MG63 (cell line): ENCODE results near the gene DBF4B. TPM values are rescaled to one million over a fixed set of nuclear protein-coding genes. Genes with fewer than 3 reads are reported as not detected.

Source experiments
- DNase-seq: peaks from one replicate; pipeline ENCODE4 v3.0.0-alpha.2; 2020
- H3K27me3 ChIP-seq: fragments of 250-450 bp; sonication (Bioruptor Pico); 2 replicates; pipeline ENCODE4 v1.5.1; 2020; ENCODE audit warnings: mild to moderate bottlenecking, moderate library complexity
- H3K36me3 ChIP-seq: fragments of 250-450 bp; sonication (Bioruptor Pico); 2 replicates; pipeline ENCODE4 v1.5.1; 2020; ENCODE audit warnings: mild to moderate bottlenecking, moderate library complexity
- H3K4me3 ChIP-seq: fragments of 250-450 bp; sonication (Bioruptor Pico); 2 replicates; pipeline ENCODE4 v1.5.1; 2020; ENCODE audit warnings: mild to moderate bottlenecking, moderate library complexity
- H3K9me3 ChIP-seq: fragments of 250-450 bp; sonication (Bioruptor Pico); 2 replicates; pipeline ENCODE4 v1.5.1; 2020; ENCODE audit warnings: mild to moderate bottlenecking, moderate library complexity
- total RNA-seq: library from RNA; depleted of rRNA; stranded (reverse); fragments of >200 nt; shearing (Covaris generic); gene quantifications from 2 replicates; pipeline ENCODE4 v1.2.3, GENCODE V29; 2014; ENCODE audit warnings: low replicate concordance

Gene DBF4B
- total RNA-seq, 1 experiment from 2014 or later = 11.1 TPM

GRCh38 chr17:44768505-44769142 is 60.2 kb downstream of the DBF4B start:
- no peak overlapping the region for H3K4me3 ChIP-seq
- H3K36me3 ChIP-seq = no peaks in the 10 kb centered on the region
- H3K27me3 ChIP-seq = peaks cover 7% of the 10 kb centered on the region
- H3K9me3 ChIP-seq = no peaks in the 10 kb centered on the region
- DNase-seq = no peak

GRCh38 chr17:44769230-44769629 is 60.8 kb downstream of the DBF4B start:
- no peak for DNase-seq

GRCh38 chr17:44769647-44770084 is 61.2 kb downstream of the DBF4B start:
- Histone ChIP-seq H3K27me3 (peaks cover 9% of the 10 kb centered on the region), H3K4me3 (no peak overlapping the region), H3K9me3 (no peaks in the 10 kb centered on the region), H3K36me3 (no peaks in the 10 kb centered on the region)
- DNase-seq = no peak

More at GRCh38 chr17:44769230-44769629, 60.8 kb downstream of the DBF4B start:
- Histone ChIP-seq H3K4me3 (no peak overlapping the region), H3K36me3 (no peaks in the 10 kb centered on the region), H3K9me3 (no peaks in the 10 kb centered on the region), H3K27me3 (peaks cover 9% of the 10 kb centered on the region)

- H3K4me3 ChIP-seq = no peak overlapping the region
Observed at GRCh38 chr17:44770166-44770925, 61.9 kb downstream of the DBF4B start.

GRCh38 chr17:44772308-44773045 is 64.0 kb downstream of the DBF4B start:
- Histone ChIP-seq H3K36me3 (no peaks in the 10 kb centered on the region), H3K27me3 (peaks cover 9% of the 10 kb centered on the region), H3K9me3 (no peaks in the 10 kb centered on the region), H3K4me3 (no peak overlapping the region)
- no peak for DNase-seq

More at GRCh38 chr17:44770166-44770925, 61.9 kb downstream of the DBF4B start:
- no peak for DNase-seq
- H3K36me3 ChIP-seq = no peaks in the 10 kb centered on the region
- H3K9me3 ChIP-seq = no peaks in the 10 kb centered on the region
- peaks cover 9% of the 10 kb centered on the region for H3K27me3 ChIP-seq

- Histone ChIP-seq H3K27me3 (peaks cover 9% of the 10 kb centered on the region), H3K36me3 (no peaks in the 10 kb centered on the region), H3K4me3 (no peak overlapping the region), H3K9me3 (no peaks in the 10 kb centered on the region)
- DNase-seq = no peak
Observed at GRCh38 chr17:44773140-44773539, 64.7 kb downstream of the DBF4B start.

- Histone ChIP-seq H3K27me3 (peaks cover 9% of the 10 kb centered on the region), H3K4me3 (peak overlapping the region; percentile 50), H3K9me3 (no peaks in the 10 kb centered on the region), H3K36me3 (no peaks in the 10 kb centered on the region)
- peak; percentile 79 for DNase-seq
Observed at GRCh38 chr17:44774271-44775135, 66.0 kb downstream of the DBF4B start.

- no peaks in the 10 kb centered on the region for H3K36me3 ChIP-seq
- H3K27me3 ChIP-seq = peaks cover 9% of the 10 kb centered on the region
- no peaks in the 10 kb centered on the region for H3K9me3 ChIP-seq
- peak; percentile 96 for DNase-seq
- peak overlapping the region; percentile 50 for H3K4me3 ChIP-seq
Observed at GRCh38 chr17:44775136-44775837, 66.8 kb downstream of the DBF4B start.

GRCh38 chr17:44775838-44776621 is 67.6 kb downstream of the DBF4B start:
- Histone ChIP-seq H3K4me3 (peak overlapping the region; percentile 50), H3K27me3 (peaks cover 9% of the 10 kb centered on the region), H3K36me3 (no peaks in the 10 kb centered on the region), H3K9me3 (no peaks in the 10 kb centered on the region)
- no peak for DNase-seq

- Histone ChIP-seq H3K36me3 (no peaks in the 10 kb centered on the region), H3K9me3 (no peaks in the 10 kb centered on the region), H3K4me3 (no peak overlapping the region), H3K27me3 (peaks cover 9% of the 10 kb centered on the region)
- no peak for DNase-seq
Observed at GRCh38 chr17:44776628-44777393, 68.3 kb downstream of the DBF4B start.

GRCh38 chr17:44777394-44778348 is 69.2 kb downstream of the DBF4B start:
- DNase-seq = no peak
- Histone ChIP-seq H3K27me3 (peaks cover 9% of the 10 kb centered on the region), H3K36me3 (no peaks in the 10 kb centered on the region), H3K4me3 (no peak overlapping the region), H3K9me3 (no peaks in the 10 kb centered on the region)

GRCh38 chr17:44778656-44779210 is 70.3 kb downstream of the DBF4B start:
- Histone ChIP-seq H3K9me3 (no peaks in the 10 kb centered on the region), H3K4me3 (no peak overlapping the region), H3K36me3 (no peaks in the 10 kb centered on the region), H3K27me3 (peaks cover under 1% of the 10 kb centered on the region)
- no peak for DNase-seq

- H3K9me3 ChIP-seq = no peaks in the 10 kb centered on the region
- peak overlapping the region; percentile 24 for H3K4me3 ChIP-seq
- DNase-seq = peak; percentile 76
- H3K27me3 ChIP-seq = no peaks in the 10 kb centered on the region
- no peaks in the 10 kb centered on the region for H3K36me3 ChIP-seq
Observed at GRCh38 chr17:44779211-44780025, 71.0 kb downstream of the DBF4B start.
